PC-3 (cell line): ENCODE data around the gene ABCB7. TPM values are rescaled to one million over a fixed set of nuclear protein-coding genes. Genes with fewer than 3 reads are reported as not detected.
"Not testable (repeated sequence)": the region's sequence is repeated elsewhere in the genome, so short reads cannot be mapped to it uniquely, and the experiment has no call there.

ENCODE experiments used
- ATAC-seq: fragments of 200-7000 bp; cut with Tn5 transposase; 2 replicates; pipeline ENCODE4 v1.9.1; 2020; ENCODE audit warnings: mild to moderate bottlenecking, moderate library complexity
- Bru-seq: library from RNA; stranded (reverse); fragments of 400-500 nt; gene quantifications from one replicate; lab custom pipeline; 2021; lab: Mats Ljungman, UMichigan
- BruChase-seq, 2 experiments: library from RNA; stranded (reverse); fragments of 400-500 nt; gene quantifications; one replicate each; lab custom pipeline; 2021; lab: Mats Ljungman, UMichigan
- BruUV-seq: library from RNA; stranded (reverse); fragments of 400-500 nt; replicated peaks from 2 replicates; lab custom pipeline; 2021; lab: Mats Ljungman, UMichigan
- CTCF ChIA-PET: fragments of 300-600 bp; sonication (Branson Sonifier 250); formaldehyde crosslinking; loops from one replicate; lab custom pipeline; 2022; ENCODE audit warnings: antibody characterized with exemption; lab: Charles Lee
- POLR2A ChIA-PET: fragments of 300-600 bp; sonication (Branson Sonifier 250); formaldehyde crosslinking; loops from one replicate; lab custom pipeline; 2022; ENCODE audit warnings: antibody characterized with exemption; ENCODE audit not compliant: unreplicated experiment; lab: Charles Lee
- DNase-seq: peaks from one replicate; pipeline ENCODE4 v3.0.0-alpha.2; 2015
- H2AFZ ChIP-seq: fragments of 300-600 bp; sonication (generic); 2 replicates; pipeline ENCODE4 v1.6.0; 2016; ENCODE audit warnings: antibody characterized with exemption, low read length
- H3F3A ChIP-seq: fragments of 300-600 bp; sonication (generic); one replicate; pipeline ENCODE4 v1.6.0; 2017; ENCODE audit warnings: antibody characterized with exemption, low read length, control low read depth, mild to moderate bottlenecking; ENCODE audit not compliant: unreplicated experiment
- H3K27ac ChIP-seq: fragments of 300-600 bp; sonication (generic); 2 replicates; pipeline ENCODE4 v1.5.1; 2016; ENCODE audit warnings: mild to moderate bottlenecking, low read length
- H3K27me3 ChIP-seq: fragments of 300-600 bp; sonication (generic); 2 replicates; pipeline ENCODE4 v1.6.1; 2016; ENCODE audit warnings: low read length, mixed read lengths
- H3K36me3 ChIP-seq: fragments of 300-600 bp; sonication (generic); 2 replicates; pipeline ENCODE4 v1.6.1; 2016; ENCODE audit warnings: low read depth, mixed run types, low read length, mixed read lengths
- H3K4me1 ChIP-seq: fragments of 300-600 bp; sonication (generic); 2 replicates; pipeline ENCODE4 v1.5.1; 2016; ENCODE audit warnings: low read length; ENCODE audit not compliant: insufficient read depth
- H3K4me2 ChIP-seq: fragments of 300-600 bp; sonication (generic); 2 replicates; pipeline ENCODE4 v1.6.0; 2016; ENCODE audit warnings: low read length
- H3K4me3 ChIP-seq: fragments of 300-600 bp; sonication (generic); 2 replicates; pipeline ENCODE4 v1.5.1; 2016; ENCODE audit warnings: mild to moderate bottlenecking, low read length, mixed read lengths
- H3K79me2 ChIP-seq: fragments of 300-600 bp; sonication (generic); 2 replicates; pipeline ENCODE4 v1.6.1; 2017; ENCODE audit warnings: low read length, mixed read lengths
- H3K9ac ChIP-seq: fragments of 300-600 bp; sonication (generic); 2 replicates; pipeline ENCODE4 v1.6.0; 2016; ENCODE audit warnings: mild to moderate bottlenecking, low read length
- H3K9me2 ChIP-seq: fragments of 300-600 bp; sonication (generic); replicated peaks from 2 replicates; pipeline ENCODE4 v1.6.1; 2016; ENCODE audit warnings: mixed run types, low read length, mixed read lengths
- H3K9me3 ChIP-seq: fragments of 300-600 bp; sonication (generic); 2 replicates; pipeline ENCODE4 v1.6.1; 2016; ENCODE audit warnings: low read length, mixed read lengths
- H4K20me1 ChIP-seq: fragments of 300-600 bp; sonication (generic); 2 replicates; pipeline ENCODE4 v1.6.1; 2016; ENCODE audit warnings: low read length, mixed read lengths
- CTCF ChIP-seq: fragments of 300-600 bp; sonication (generic); conservative IDR thresholded peaks from 2 replicates; pipeline ENCODE4 v1.5.1; 2017; ENCODE audit warnings: antibody characterized with exemption, low read depth, mild to moderate bottlenecking, low read length
- EZH2 ChIP-seq: fragments of 300-600 bp; sonication (generic); IDR thresholded peaks from one replicate; pipeline ENCODE4 v1.6.1; 2017; ENCODE audit warnings: antibody characterized with exemption, mild to moderate bottlenecking, low read length; ENCODE audit not compliant: unreplicated experiment
- EZH2phosphoT487 ChIP-seq: fragments of 300-600 bp; sonication (generic); IDR thresholded peaks from 2 replicates; pipeline ENCODE4 v1.6.1; 2018; ENCODE audit warnings: mild to moderate bottlenecking, antibody characterized with exemption, low read length, borderline replicate concordance
- intact Hi-C: fragments of 100-400 bp; cut with micrococcal nuclease; formaldehyde crosslinking; loops from 2 replicates; pipeline ENCODE4 v1.9.0; 2023
- long read RNA-seq: library from polyadenylated mRNA; unstranded; transcript quantifications from one replicate; pipeline ENCODE4 v2.0.0, GENCODE V29; 2021; ENCODE audit not compliant: unreplicated experiment
- total RNA-seq: library from RNA; depleted of rRNA; stranded (reverse); fragments of >200 nt; gene quantifications from 2 replicates; pipeline ENCODE4 v1.2.3, GENCODE V29; 2014; rRNA removed

The ABCB7 gene
- total RNA-seq: 34.6 and 36.2 TPM in 2 replicates
- Bru-seq, nascent RNA: percentile 68 among the genes with signal in this experiment
- BruChase-seq, experiment 1, labeled RNA remaining after a 6-hour chase: percentile 53 among the genes with signal in this experiment
- BruChase-seq, experiment 2, labeled RNA remaining after a 2-hour chase: percentile 62 among the genes with signal in this experiment
- long read RNA-seq, full-length matches to known transcripts: 25 of 36 reads
- long read RNA-seq, partial matches to known transcripts: 5 of 36 reads
- long read RNA-seq, other reads (novel, unspliced or antisense): 6 of 36 reads

GRCh38 chrX:75155827-75156525 lies at the start of gene ABCB7:
Gene ABCB7 (minus strand): TSS chrX:75156283. CDS start chrX:75156272, 11 bp downstream.
- BruUV-seq: no TSS peak
- no peaks in the 10 kb centered on the region for H3K9me2 ChIP-seq
- peaks cover 14% of the 10 kb centered on the region for H3K4me1 ChIP-seq
- H2AFZ ChIP-seq: peak within 1 kb of the TSS; percentile 98
- H3K36me3 ChIP-seq: no peaks in the 10 kb centered on the region
- peak; percentile 94 for ATAC-seq
- no peaks in the 10 kb centered on the region for H3K9me3 ChIP-seq
- H3K4me3 ChIP-seq: peak within 1 kb of the TSS; percentile 85
- H3K79me2 ChIP-seq: peaks cover 32% of the 10 kb centered on the region
- H4K20me1 ChIP-seq: no peaks in the 10 kb centered on the region
- no peaks in the 10 kb centered on the region for H3F3A ChIP-seq
- ChIA-PET POLR2A (no interaction called here), CTCF (no interaction called here)
- peak within 1 kb of the TSS; percentile 83 for H3K9ac ChIP-seq
- peak; percentile 75 for DNase-seq
- peak within 1 kb of the TSS; percentile 86 for H3K4me2 ChIP-seq
- TF ChIP-seq EZH2phosphoT487 (no peak), EZH2 (no peak), CTCF (no peak)
- H3K27me3 ChIP-seq: no peaks in the 10 kb centered on the region
- intact Hi-C loops: loop anchor here (5.0 to 10.0 kb wide), 2 partner anchors 121 kb away; no protein-coding TSS in a partner anchor
- H3K27ac ChIP-seq: peak within 1 kb of the TSS; percentile 40

- H4K20me1 ChIP-seq, H3K9ac ChIP-seq, H3K27ac ChIP-seq, BruUV-seq, DNase-seq, H3K4me2 ChIP-seq, H3K27me3 ChIP-seq, H3F3A ChIP-seq, H3K9me3 ChIP-seq, intact Hi-C loops, ATAC-seq, H3K9me2 ChIP-seq, H3K79me2 ChIP-seq, H3K36me3 ChIP-seq, CTCF ChIA-PET, H2AFZ ChIP-seq, POLR2A ChIA-PET, H3K4me3 ChIP-seq, H3K4me1 ChIP-seq: not testable (repeated sequence)
Measured at GRCh38 chrX:75188415-75189206, 32.5 kb upstream of the ABCB7 start.

- CTCF ChIA-PET: no interaction called here
- intact Hi-C loops: no loop called here
- TF ChIP-seq EZH2phosphoT487: no peak
- no peak for TF ChIP-seq EZH2
- no peak for TF ChIP-seq CTCF
- BruUV-seq: no TSS peak
- Histone ChIP-seq H2AFZ (no peak overlapping the region), H3K4me1 (no peaks in the 10 kb centered on the region), H3K27me3 (no peaks in the 10 kb centered on the region), H4K20me1 (no peaks in the 10 kb centered on the region), H3K9me2 (no peaks in the 10 kb centered on the region), H3K9ac (no peak overlapping the region), H3K27ac (no peak overlapping the region), H3K36me3 (no peaks in the 10 kb centered on the region), H3K79me2 (no peaks in the 10 kb centered on the region), H3K4me2 (no peak overlapping the region), H3F3A (no peaks in the 10 kb centered on the region), H3K9me3 (no peaks in the 10 kb centered on the region), H3K4me3 (no peak overlapping the region)
- POLR2A ChIA-PET: no interaction called here
- DNase-seq (no peak), ATAC-seq (no peak)
Measured at GRCh38 chrX:75181721-75182120, 25.6 kb upstream of the ABCB7 start.

GRCh38 chrX:75179536-75180293 lies 23.6 kb upstream of the ABCB7 start:
- DNase-seq, H3K4me2 ChIP-seq, H3F3A ChIP-seq, H3K36me3 ChIP-seq, H3K9me3 ChIP-seq, BruUV-seq, H3K79me2 ChIP-seq, H4K20me1 ChIP-seq, POLR2A ChIA-PET, ATAC-seq, H3K9me2 ChIP-seq, CTCF ChIA-PET, H3K27ac ChIP-seq, intact Hi-C loops, H2AFZ ChIP-seq, H3K4me1 ChIP-seq, H3K4me3 ChIP-seq, H3K9ac ChIP-seq, H3K27me3 ChIP-seq: not testable (repeated sequence)
